Mucosa of gallbladder (tissue), 1 donor: Measurements from ENCODE around the gene TK1. TPM values are rescaled to one million over a fixed set of nuclear protein-coding genes. Genes with fewer than 3 reads are reported as not detected.
"Not testable (repeated sequence)": the region's sequence is repeated elsewhere in the genome, so short reads cannot be mapped to it uniquely, and the experiment has no call there.

Experiments
- DNase-seq: peaks from one replicate; pipeline ENCODE4 v3.0.0-alpha.2; 2020; ENCODE audit warnings: low spot score
- total RNA-seq: library from RNA; stranded (reverse); gene quantifications from one replicate; pipeline ENCODE4 v1.2.1, GENCODE V29; 2021
- donor health status: DM: no; HTN: no; CAD: no.

The TK1 gene
- 4.6 TPM for total RNA-seq

GRCh38 chr17:78186692-78187595 lies at the start of gene TK1, which contains the start of gene AFMID:
TSS of gene TK1 (minus strand) at chr17:78187052. CDS start at chr17:78186994, 58 bp downstream.
TSS of gene AFMID (plus strand) at chr17:78187362. CDS start at chr17:78187371, 9 bp downstream.
- DNase-seq, result peak; percentile 96

DNA sequence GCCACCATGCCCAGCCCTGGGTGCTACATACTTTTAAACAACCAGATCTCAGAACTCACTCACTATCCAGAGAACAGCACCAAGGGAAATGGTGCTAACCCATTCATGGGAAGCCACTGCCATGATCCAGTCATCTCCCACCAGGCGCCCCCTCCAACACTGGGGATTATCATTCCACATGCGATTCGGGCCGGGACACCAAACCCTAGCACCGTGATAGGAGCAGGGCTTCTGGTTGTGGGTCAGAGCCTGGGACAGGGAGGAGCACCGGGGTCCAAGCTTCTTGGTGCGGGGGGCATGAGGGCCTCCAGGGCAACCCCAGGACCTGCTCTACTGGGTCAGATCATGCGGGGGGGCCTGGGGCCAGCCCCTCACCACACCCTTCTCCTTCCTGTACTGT lies 49.0 kb upstream of the TK1 start:
- DNase-seq, result no peak

DNA sequence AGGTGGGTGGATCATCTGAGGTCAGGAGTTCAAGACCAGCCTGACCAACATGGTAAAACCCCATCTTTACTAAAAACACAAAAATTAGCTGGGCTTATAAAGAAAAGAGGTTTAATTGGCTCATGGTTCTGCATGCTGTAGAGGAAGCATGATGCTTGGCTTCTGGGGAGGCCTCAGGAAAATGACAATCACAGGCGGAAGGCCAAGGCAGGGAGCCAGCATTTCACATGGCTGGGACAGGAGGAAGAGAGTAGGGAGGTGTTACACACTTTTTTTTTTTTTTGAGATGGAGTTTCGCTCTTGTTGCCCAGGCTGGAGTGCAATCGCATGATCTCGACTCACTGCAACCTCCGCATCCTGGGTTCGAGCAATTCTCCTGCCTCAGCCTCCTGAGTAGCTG lies 48.2 kb upstream of the TK1 start:
- DNase-seq, result not testable (repeated sequence)

DNA sequence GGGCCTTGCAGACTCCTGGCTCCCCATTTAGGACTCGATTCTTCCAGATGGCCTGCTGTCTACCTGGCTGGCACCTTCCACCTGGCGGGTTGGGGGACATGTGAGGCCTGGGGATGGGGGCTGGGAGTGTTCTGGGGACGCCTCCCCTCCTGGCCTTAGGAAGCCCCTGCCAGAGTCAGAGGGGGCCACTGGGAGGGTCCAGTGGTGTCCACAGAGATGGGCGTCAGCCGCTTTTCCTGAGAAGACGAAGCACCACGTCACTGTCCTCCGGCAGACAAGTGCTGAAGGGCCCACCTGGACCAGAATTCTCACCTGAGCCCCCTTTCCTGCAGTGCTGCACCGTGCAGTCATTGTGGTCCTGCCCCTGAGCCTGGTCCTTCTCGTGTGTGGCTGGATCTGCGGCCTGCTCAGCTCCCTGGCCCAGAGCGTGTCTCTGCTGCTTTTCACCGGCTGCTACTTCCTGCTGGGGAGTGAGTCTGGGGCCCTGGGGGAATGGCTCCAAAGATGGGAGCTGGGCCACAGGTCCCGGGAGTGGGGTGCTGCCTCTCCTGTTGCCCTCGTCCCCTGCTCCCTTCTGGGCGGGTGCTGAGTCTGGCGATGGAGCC lies 47.5 kb upstream of the TK1 start:
- DNase-seq, result no peak

- no peak for DNase-seq
Measured at GRCh38 chr17:78233678-78234077, 46.8 kb upstream of the TK1 start.

GRCh38 chr17:78232859-78233173 lies 46.0 kb upstream of the TK1 start:
- DNase-seq, result no peak

DNA sequence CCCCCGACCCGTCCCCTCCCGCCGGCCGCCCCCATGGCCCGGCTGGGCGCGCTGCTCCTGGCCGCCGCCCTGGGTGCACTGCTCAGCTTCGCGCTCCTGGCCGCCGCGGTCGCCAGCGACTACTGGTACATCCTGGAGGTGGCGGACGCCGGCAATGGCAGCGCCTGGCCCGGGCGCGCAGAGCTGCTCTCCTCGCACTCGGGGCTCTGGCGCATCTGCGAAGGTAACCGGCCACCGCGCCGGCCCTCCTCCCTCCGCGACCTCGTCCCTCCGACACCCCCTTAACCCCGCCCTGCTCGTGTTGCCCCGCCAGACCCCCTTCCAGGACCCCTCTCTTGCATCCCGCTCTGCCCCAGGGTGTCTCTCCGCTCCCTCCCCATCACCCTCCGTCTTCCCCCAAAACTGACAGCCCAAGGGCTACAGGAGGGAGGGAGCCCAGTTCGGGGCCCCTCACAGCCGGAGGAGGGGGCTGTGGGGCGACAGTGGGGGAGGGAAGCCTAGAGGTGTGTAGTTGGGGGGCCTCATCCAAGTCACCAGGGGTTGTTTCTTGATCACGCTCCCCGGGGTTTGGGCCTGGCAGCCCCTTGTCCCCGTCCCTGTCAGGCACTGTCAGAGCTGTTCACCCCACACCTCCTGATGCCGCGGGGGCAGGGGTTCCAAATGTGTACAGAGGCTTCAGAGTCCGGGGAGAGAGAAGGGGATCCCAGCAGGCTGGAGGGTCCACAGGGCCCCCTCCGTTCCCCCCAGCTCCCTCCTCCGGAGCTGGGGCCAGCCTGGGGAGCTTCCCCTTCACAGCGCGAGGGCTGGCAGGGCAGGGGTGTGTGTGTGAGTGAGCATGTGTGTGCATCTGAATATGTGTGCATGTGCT lies 45.4 kb upstream of the TK1 start:
- DNase-seq, result no peak

DNA sequence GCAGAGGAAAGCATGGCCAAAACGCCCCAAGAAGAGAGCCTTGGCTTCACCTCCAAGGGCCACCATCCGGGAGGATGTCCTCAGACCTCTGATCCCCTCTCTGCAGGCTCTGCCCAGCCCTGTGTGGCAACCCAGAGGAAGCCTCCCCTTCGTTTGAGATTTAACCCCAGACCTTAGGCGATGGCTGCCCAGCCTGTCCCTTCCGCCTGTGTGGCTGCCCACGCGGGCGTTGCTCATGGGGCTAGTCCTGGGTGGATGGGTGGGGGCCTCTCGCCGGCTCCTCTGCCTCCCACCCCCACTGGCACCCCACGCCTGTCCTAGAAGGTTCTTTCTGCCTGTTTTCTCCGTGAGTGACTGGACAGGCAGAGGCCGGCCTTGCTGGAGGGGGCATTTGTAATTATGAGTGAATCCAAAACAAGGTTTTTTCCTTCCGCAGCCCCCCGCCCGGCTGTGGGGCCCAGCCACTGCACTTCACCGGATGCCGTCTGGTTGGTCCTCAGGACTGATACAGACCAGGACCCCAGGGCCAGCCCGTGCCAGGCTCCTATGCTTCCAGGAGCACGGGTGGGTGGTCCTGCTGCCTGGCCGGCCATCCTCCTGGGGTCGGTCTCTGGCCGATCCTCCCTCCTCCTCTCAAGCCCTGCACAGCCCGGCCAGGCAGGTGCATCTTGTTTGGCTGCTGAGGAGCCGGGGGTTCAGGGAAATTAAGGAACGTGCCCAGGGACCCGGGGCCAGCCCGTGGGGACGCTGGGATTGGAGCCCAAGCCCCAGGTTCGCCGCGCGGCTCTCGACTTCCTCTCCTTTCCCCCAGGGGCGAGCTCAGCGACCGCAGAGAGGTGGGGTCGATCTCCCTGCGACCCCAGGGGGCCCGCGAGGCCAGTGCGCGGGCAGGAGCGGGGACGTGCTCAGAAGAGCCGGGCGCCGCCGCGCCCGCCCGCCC lies 44.4 kb upstream of the TK1 start, which contains the start of gene TMEM235:
TMEM235 (plus strand) TSS at position 636 of the 940 bp plus-strand sequence. CDS start 393 bp downstream, outside the sequence.
- DNase-seq, result no peak

DNA sequence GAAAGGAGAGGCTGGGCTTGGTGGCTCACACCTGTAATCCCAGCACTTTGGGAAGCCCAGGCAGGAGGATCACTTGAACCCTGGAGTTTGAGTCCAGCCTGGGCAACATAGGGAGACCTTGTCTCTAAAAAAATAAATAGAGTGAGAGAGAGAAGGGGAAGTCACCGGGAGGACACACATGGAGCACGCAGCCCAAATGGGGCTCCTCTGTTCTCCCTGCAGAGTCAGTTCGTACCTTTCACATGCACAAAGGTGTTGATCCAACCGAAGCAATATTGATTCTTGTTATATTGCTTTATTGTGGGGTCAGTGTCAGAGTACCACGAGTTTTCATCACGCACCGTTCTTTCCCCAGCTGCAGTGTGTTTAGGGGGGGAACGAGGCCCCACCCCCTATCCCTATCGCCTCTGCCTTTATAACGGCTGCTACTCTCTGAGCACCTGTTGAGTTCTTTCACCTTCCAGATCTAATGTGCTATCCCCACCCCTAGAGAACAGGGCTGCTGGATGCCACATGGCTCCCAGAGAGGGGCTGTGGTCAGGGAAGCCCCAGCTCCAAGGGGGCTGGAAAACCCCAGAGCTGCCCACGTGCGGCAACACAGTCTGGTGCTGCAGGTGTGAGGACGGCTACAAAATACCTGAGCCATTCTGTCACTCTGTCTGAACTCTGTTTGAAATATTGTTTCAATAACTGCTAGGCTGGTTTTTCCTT lies 43.6 kb upstream of the TK1 start:
- DNase-seq, result no peak

DNA sequence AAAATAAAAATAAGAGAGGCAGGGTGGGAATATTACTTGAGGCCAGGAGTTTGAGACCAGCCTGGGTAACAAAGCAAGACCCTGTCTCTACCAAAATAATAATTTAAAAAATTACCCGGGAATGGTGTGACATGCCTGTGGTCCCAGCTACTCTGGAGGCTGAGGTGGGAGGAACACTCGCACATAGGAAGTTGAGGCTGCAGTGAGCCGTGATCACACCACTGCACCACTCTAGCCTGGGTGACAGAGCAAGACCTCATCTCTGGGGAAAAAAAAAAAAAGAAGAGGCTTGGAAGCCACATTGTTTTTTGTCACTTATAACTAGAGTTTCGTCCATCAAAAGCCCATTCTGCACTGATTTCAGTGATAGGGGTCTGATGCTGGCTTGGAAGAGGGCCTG lies 41.3 kb upstream of the TK1 start:
- no peak for DNase-seq

DNA sequence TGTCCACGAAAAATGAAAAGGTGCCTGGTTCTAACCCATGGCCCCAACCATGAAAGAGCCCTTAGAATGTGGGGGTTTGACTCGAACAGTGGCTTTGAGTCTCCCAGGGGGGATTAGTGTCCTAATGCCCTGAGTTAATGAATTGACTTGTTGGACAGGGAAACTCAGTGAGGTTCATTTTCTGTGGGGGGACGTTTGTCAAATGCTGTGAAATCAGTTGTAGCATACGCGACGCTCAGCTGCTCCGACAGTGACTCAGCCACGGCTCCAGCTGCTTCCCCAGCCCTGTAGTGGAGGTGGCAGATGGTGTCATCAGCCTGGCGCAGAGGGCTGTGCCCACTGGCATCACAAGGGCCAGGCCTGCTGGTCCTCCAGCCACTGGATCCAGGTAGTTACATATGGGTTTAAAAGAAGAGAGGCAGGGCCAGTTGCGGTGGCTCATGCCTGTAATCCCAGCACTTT lies 40.6 kb upstream of the TK1 start:
- no peak for DNase-seq

DNA sequence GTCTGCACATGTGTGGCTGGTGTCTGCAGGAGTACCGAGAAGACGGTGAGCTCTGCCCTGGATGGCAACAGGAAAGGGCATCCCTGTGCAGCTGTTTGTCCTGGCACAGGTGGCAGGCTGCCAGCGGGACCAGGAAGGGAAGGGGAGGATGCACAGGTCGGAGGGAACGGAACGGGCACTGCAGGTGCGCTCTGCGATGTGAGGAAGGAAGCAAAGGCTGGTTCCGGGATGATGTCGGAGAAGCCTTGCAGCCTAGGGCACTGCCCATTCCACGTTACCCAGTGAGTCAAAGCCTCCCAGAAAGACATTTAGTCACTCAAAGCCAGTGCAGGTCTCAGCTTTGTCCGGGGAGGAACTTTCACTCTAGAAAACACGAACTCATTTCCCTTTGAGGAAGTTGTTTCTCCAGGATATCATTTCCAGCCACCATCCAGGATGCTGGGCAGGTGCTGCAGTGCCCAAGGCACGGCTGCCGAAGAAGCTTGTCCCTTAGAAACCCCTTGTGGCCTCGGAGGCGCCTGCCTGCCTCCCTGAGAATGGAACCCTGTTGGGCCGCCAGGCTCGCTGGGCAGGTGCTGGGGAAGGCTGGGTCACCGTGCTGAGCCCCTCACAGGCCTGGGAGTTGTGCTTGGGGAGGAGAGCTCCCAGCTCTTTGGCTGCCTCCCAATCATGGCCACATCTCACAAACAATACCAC lies 40.1 kb upstream of the TK1 start:
- DNase-seq, result no peak

- no peak for DNase-seq
Measured at GRCh38 chr17:78226055-78226758, 39.4 kb upstream of the TK1 start.

- DNase-seq, result no peak
Measured at GRCh38 chr17:78225088-78225865, 38.4 kb upstream of the TK1 start.

DNA sequence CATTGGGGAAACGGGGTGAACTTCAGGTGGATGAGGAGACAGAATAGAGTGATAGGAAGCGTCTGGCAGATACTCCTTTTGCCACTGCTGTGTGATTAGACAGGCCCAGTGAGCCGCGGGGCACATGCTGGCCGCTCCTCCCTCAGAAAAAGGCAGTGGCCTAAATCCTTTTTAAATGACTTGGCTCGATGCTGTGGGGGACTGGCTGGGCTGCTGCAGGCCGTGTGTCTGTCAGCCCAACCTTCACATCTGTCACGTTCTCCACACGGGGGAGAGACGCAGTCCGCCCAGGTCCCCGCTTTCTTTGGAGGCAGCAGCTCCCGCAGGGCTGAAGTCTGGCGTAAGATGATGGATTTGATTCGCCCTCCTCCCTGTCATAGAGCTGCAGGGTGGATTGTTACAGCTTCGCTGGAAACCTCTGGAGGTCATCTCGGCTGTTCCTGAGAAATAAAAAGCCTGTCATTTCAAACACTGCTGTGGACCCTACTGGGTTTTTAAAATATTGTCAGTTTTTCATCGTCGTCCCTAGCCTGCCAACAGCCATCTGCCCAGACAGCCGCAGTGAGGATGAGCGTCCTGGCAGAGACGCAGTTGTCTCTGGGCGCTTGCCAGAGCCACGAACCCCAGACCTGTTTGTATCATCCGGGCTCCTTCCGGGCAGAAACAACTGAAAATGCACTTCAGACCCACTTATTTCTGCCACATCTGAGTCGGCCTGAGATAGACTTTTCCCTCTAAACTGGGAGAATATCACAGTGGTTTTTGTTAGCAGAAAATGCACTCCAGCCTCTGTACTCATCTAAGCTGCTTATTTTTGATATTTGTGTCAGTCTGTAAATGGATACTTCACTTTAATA lies 37.6 kb upstream of the TK1 start:
- DNase-seq, result no peak

DNA sequence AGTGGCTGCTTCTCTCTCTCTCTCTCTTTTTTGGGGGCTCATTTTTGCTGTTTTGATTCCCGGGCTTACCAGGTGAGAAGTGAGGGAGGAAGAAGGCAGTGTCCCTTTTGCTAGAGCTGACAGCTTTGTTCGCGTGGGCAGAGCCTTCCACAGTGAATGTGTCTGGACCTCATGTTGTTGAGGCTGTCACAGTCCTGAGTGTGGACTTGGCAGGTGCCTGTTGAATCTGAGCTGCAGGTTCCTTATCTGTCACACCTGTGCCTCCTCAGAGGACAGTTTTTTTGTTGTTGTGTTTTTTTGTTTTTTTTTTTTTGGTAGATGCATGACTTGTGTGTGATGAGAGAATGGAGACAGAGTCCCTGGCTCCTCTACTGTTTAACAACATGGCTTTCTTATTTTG lies 36.9 kb upstream of the TK1 start:
- no peak for DNase-seq

GRCh38 chr17:78223061-78223460 lies 36.2 kb upstream of the TK1 start:
- no peak for DNase-seq
